Heart left ventricle (tissue), 16 donors: ENCODE measurements around the gene SLC44A5. TPM values are rescaled to one million over a fixed set of nuclear protein-coding genes. Genes with fewer than 3 reads are reported as not detected.

Experiments
- ATAC-seq, 4 donors: fragments of 200-7000 bp; cut with Tn5 transposase; one replicate each; pipeline ENCODE4 v1.9.1; 2020 to 2022; ENCODE audit warnings: moderate library complexity in 4 of 4, mild to moderate bottlenecking in 3 of 4, moderate number of reproducible peaks in 1 of 4
- DNase-seq, 5 donors: peaks; one replicate each; pipeline ENCODE4 v3.0.0-alpha.2; 2020
- H3K27ac ChIP-seq, 12 donors: fragments of 200-600 bp; sonication (generic) in 4 of 12; one replicate each; pipeline versions ENCODE4 v1.5.0 to v1.8.0; 2016 to 2022; ENCODE audit warnings: mild to moderate bottlenecking in 2 of 12
- H3K27me3 ChIP-seq, 9 donors: fragments of 200-600 bp; sonication (generic) in 2 of 9; one replicate each; pipeline versions ENCODE4 v1.5.1 to v1.8.0; 2016 to 2022; ENCODE audit warnings: mild to moderate bottlenecking in 3 of 9
- H3K36me3 ChIP-seq, 9 donors: fragments of 200-600 bp; sonication (generic) in 2 of 9; one replicate each; pipeline versions ENCODE4 v1.5.0 to v1.8.0; 2018 to 2022; ENCODE audit warnings: mild to moderate bottlenecking in 2 of 9
- H3K4me1 ChIP-seq, 12 donors: fragments of 200-600 bp; sonication (generic) in 4 of 12; one replicate each; pipeline versions ENCODE4 v1.5.0 to v1.8.0; 2016 to 2022; ENCODE audit warnings: mild to moderate bottlenecking in 3 of 12
- H3K4me3 ChIP-seq, 12 donors: fragments of 200-600 bp; sonication (generic) in 4 of 12; one replicate each; pipeline versions ENCODE4 v1.5.0 to v1.8.0; 2017 to 2022; ENCODE audit warnings: mild to moderate bottlenecking in 9 of 12, moderate library complexity in 4 of 12
- H3K9me3 ChIP-seq, 12 donors: fragments of 200-600 bp; sonication (generic) in 4 of 12; one replicate each; pipeline versions ENCODE4 v1.5.0 to v1.8.0; 2016 to 2022; ENCODE audit warnings: mild to moderate bottlenecking in 1 of 12
- POLR2A ChIP-seq, 2 donors: fragments of 450-650 bp; IDR thresholded peaks; one replicate each; pipeline ENCODE4 v1.6.1; 2017; ENCODE audit warnings: antibody characterized with exemption in 2 of 2, mild to moderate bottlenecking in 2 of 2, moderate library complexity in 2 of 2
- WGBS, 4 donors: extraction: QIAGEN DNeasy Blood & Tissue Kit in 2 of 4; methylation state at CpG; one replicate each; pipeline versions ENCODE4 v1.1.5 to v1.1.7; 2013 to 2018; 5-methylcytosine and 5-hydroxymethylcytosine counted together
- intact Hi-C, 10 donors: fragments of 100-400 bp; cut with DNase I; formaldehyde crosslinking; loops; one replicate each; pipeline versions ENCODE4 v1.11.1 to v1.14.2; 2022
- polyA plus RNA-seq, 2 donors: library from polyadenylated mRNA; stranded (reverse); fragments of 200-250 nt; gene quantifications; one replicate each; pipeline ENCODE4 v1.2.3, GENCODE V29; 2013
- total RNA-seq, 9 donors: library from RNA; depleted of rRNA in 2 of 9; stranded (reverse); fragments of >200 nt in 2 of 9; fragmentation: NEBNext Ultra II Directional in 3 of 9; extraction: Animal tissue kit (Norgen Biotek cat#: 25700) in 3 of 9; gene quantifications; one replicate each; pipeline versions ENCODE4 v1.1.0 to v1.2.4, GENCODE V29; 2016 to 2023
- TF ChIP-seq, protein P1 (sequence below), 12 donors: fragments of 200-600 bp; sonication (generic) in 4 of 12; IDR thresholded peaks; one replicate each; pipeline versions ENCODE4 v1.5.0 to v1.8.0; 2018 to 2022; ENCODE audit warnings: antibody characterized with exemption in 12 of 12, mild to moderate bottlenecking in 5 of 12
- donor health status: ischemic (EF 13 %, LVEDD 7.1; RV severe dilation, severe dysfunction).
- donor health status: healthy with polysubstance abuse.
- donor health status: DM: no; HTN: yes; CAD: no.
- donor health status: DM: no; HTN: no; CAD: no.
- donor health status: ischemic (EF 25% LVEDD 6.9; RV normal size, moderate dysfunction).
- donor health status: ischemic (EF 25% LVEDD 5.7; RV mildly dilated, moderate dysfunction).
- donor health status: healthy.
- donor health status: DM: yes; HTN: yes; CAD: no.
- donor health status: ischemic (EF 35%, LVEDD 5.7; RV mildly dilated, moderate dysfunction).
- donor health status: nonischemic (EF 11% LVEDD 7.7; RV severe dilation, severe dysfunction).
- donor health status: DM: yes; HTN: yes; CAD: no.
- donor health status: PGD.
- donor health status: ischemic (EF 29% LVEDD 5.4; RV normal size, mild dysfunction).
- donor health status: nonischemic (EF 23%, LVEDD 6.1; RV moderate dilation, normal function).

SLC44A5 gene
- total and polyA plus RNA-seq, 11 donors, result 0.07 to 7.5 (median 1.8) TPM; not detected in 1

DNA sequence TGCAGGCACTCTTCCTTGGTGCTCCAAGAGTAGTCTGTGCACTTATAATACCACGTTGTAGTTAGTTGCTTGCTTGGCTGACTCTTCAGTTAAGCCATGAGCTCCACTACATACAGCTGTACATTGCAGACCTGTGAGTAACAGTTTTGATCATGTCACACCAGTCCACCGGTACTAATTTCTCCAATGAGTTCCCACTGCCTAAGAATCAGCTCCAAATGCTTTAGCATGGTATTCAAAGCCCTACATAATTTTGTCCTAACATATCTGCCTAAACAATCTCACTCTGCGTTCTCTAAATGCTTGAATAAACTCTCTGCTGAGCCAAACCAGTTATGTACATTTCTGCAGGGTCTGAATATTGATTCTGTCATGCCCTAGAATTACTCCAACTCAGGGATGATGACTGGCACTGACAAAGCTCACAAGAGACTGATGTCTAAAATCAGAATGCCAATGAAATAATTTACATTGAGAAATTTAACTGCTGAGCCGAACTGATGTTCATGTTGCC, 276.0 kb downstream of the SLC44A5 start:
- Histone ChIP-seq H3K27me3 (no peaks in the 10 kb centered on the region), H3K36me3 (no peaks in the 10 kb centered on the region), H3K27ac (no peak overlapping the region), H3K9me3 (no peaks in the 10 kb centered on the region), H3K4me1 (peaks cover 0 to 5% (median 0%) of the 10 kb centered on the region in 12 donors), H3K4me3 (no peak overlapping the region)
- DNase-seq (no peak), ATAC-seq (no peak)
- TF ChIP-seq, protein P1, sequence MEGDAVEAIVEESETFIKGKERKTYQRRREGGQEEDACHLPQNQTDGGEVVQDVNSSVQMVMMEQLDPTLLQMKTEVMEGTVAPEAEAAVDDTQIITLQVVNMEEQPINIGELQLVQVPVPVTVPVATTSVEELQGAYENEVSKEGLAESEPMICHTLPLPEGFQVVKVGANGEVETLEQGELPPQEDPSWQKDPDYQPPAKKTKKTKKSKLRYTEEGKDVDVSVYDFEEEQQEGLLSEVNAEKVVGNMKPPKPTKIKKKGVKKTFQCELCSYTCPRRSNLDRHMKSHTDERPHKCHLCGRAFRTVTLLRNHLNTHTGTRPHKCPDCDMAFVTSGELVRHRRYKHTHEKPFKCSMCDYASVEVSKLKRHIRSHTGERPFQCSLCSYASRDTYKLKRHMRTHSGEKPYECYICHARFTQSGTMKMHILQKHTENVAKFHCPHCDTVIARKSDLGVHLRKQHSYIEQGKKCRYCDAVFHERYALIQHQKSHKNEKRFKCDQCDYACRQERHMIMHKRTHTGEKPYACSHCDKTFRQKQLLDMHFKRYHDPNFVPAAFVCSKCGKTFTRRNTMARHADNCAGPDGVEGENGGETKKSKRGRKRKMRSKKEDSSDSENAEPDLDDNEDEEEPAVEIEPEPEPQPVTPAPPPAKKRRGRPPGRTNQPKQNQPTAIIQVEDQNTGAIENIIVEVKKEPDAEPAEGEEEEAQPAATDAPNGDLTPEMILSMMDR (IDR thresholded peaks at IDR 0.05), result no peak
- no peak for TF ChIP-seq POLR2A (IDR thresholded peaks at IDR 0.05)
- 70 to 85% (median 80%) methylated on average over 4 of the region's 4 CpGs for WGBS, 4 donors
- intact Hi-C loops, result no loop called here

DNA sequence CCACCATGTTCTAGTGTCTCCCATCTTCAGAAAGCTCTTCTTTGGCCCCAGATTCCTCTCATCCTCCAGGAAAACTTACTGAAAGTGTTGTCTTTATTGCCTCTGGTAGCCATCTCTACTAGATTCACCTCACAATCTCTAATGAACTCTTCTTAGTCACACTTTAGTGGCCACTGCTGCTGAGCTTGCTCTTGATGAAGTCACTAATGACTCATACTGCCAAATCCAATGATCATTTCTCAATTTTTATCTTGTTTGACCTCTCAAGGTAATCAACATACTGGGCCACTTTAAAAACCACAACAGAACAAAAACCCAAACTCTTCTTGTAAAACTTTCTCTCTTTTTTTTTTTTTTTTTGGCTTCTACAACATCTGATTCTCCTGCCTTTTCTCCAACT, 280.3 kb downstream of the SLC44A5 start:
- TF ChIP-seq POLR2A (IDR thresholded peaks at IDR 0.05), result no peak
- TF ChIP-seq, protein P1 (IDR thresholded peaks at IDR 0.05), result no peak
- ATAC-seq (no peak), DNase-seq (no peak)
- intact Hi-C loops, result no loop called here
- Histone ChIP-seq H3K36me3 (no peaks in the 10 kb centered on the region), H3K4me1 (no peaks in the 10 kb centered on the region), H3K9me3 (no peaks in the 10 kb centered on the region), H3K27ac (no peak overlapping the region), H3K27me3 (no peaks in the 10 kb centered on the region), H3K4me3 (no peak overlapping the region)

DNA sequence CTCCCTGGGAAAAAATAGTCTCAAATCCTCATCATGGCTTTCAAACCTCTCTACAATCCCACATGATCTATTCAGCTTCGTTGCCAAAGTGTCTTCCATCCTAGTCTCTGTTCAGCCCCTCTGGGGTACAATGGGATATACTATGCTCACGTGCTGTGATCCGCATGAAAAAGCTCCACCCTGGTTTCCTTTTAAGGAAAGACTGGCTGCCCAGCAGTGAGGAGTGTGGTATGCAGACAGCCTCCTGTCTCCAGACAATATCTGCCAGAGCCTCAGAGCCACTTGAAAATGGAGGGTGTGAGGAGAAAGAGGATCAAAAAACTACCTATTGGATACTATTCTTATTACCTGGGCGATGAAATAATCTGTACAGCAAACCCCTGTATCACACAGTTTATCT, 282.2 kb downstream of the SLC44A5 start:
- ATAC-seq (no peak), DNase-seq (no peak)
- no peaks in the 10 kb centered on the region for H3K36me3 ChIP-seq
- no peaks in the 10 kb centered on the region for H3K9me3 ChIP-seq
- intact Hi-C loops, result no loop called here
- H3K27me3 ChIP-seq, result no peaks in the 10 kb centered on the region
- no peaks in the 10 kb centered on the region for H3K4me1 ChIP-seq
- no peak overlapping the region for H3K27ac ChIP-seq
- no peak for TF ChIP-seq POLR2A (IDR thresholded peaks at IDR 0.05)
- WGBS, 4 donors, result 41 to 59% (median 43%) methylated on average over 4 of the region's 4 CpGs
- no peak overlapping the region for H3K4me3 ChIP-seq

DNA sequence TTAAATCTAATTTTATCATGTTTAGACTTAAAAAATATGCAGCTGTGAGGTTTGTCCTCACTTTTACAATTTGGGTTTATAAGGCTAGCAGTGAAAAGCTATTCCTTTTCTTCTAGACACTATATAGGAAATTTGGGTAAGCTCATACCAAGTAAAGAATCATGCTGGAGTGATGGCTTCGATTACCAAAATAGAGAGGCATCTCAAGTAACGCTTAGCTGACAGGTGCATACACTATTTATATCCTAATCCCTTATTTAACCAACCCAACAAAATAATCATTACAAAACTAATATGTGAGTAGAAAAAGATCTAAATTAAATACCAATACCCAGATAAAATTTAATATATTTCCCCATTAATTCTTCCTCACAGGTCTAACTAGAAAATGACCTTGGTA, 283.5 kb downstream of the SLC44A5 start:
- no peak overlapping the region for H3K4me3 ChIP-seq
- DNase-seq (no peak), ATAC-seq (no peak)
- intact Hi-C loops, result no loop called here
- no peaks in the 10 kb centered on the region for H3K9me3 ChIP-seq
- H3K27ac ChIP-seq, result no peak overlapping the region
- TF ChIP-seq, protein P1 (IDR thresholded peaks at IDR 0.05), result no peak
- TF ChIP-seq POLR2A (IDR thresholded peaks at IDR 0.05), result no peak
- 60 to 66% (median 61%) methylated on average over 2 of the region's 2 CpGs for WGBS, 4 donors
- no peaks in the 10 kb centered on the region for H3K4me1 ChIP-seq
- H3K27me3 ChIP-seq, result no peaks in the 10 kb centered on the region
- H3K36me3 ChIP-seq, result no peaks in the 10 kb centered on the region

DNA sequence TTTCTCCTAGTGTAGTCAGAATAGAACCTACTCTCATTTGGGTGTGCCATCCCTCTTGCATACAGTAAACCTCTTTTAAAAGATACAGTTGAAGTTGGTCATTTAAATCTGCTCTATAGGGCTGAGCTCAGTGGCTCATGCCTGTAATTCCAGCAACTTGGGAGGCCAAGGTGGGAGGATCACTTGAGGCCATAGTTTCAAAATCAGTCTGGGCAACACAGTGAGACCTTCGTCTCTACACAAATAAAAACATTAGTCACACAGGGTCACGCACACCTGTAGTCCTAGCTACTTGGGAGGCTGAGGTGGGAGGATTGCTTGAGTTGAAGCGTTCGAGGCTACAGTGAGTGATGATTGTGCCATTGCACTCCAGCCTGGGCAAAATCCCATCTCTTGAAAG, 292.9 kb downstream of the SLC44A5 start:
- TF ChIP-seq, protein P1 (IDR thresholded peaks at IDR 0.05), result no peak
- TF ChIP-seq POLR2A (IDR thresholded peaks at IDR 0.05), result no peak
- Histone ChIP-seq H3K27me3 (no peaks in the 10 kb centered on the region), H3K9me3 (peaks cover 0 to 6% (median 0%) of the 10 kb centered on the region in 12 donors), H3K27ac (no peak overlapping the region), H3K4me3 (no peak overlapping the region), H3K4me1 (no peaks in the 10 kb centered on the region), H3K36me3 (no peaks in the 10 kb centered on the region)
- ATAC-seq (no peak), DNase-seq (no peak)
- 86 to 91% (median 89%) methylated on average over 4 of the region's 4 CpGs for WGBS, 4 donors
- intact Hi-C loops, result no loop called here
